ENCODE measurements around the gene ROR1. TPM values are rescaled to one million over a fixed set of nuclear protein-coding genes. Genes with fewer than 3 reads are reported as not detected.

Gene ROR1
- polyA plus RNA-seq, 1 of the 3 experiments (the other 2 are of a cell fraction): 4.0 TPM

DNA sequence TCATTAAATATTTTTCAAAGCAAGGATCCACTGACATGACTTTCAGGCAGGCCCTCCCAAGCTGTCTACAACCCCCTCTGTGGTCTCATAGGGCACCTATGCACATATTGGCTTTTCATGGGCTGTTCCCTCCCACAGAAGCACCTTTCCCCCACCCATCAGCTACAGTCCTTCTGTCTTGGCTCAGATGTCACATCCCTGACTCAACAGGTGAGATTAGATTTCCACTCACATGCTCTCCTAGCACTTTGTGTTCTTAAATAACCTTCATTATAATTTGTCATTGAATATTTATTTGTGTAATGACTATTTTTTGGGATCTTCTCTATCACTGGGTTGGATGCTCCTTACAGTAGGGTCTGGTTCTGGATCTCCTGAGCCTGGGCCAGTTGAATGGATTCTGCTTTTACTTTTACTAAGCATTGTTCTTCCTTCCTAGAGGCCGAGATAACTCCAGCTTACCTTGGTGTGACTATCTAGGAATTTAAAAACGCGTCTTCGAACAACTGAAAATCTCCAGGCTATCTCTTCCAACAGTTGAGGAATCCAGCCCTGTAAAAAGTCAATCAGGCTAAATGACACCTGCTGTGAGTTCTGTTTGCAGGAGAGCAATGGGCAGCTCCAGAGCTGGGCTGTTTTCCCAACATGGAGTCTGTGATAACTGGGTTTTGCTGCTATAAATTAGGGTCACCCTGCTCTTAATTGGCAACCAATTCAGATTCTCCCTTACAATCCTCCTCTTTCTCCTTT lies 16.2 kb downstream of the ROR1 start (continued):
- TF ChIP-seq, protein P1, sequence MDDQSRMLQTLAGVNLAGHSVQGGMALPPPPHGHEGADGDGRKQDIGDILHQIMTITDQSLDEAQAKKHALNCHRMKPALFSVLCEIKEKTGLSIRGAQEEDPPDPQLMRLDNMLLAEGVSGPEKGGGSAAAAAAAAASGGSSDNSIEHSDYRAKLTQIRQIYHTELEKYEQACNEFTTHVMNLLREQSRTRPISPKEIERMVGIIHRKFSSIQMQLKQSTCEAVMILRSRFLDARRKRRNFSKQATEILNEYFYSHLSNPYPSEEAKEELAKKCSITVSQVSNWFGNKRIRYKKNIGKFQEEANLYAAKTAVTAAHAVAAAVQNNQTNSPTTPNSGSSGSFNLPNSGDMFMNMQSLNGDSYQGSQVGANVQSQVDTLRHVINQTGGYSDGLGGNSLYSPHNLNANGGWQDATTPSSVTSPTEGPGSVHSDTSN (IDR thresholded peaks at IDR 0.05): no peak
- TF ChIP-seq FOXJ3 (CRISPR knock-in tag; IDR thresholded peaks at IDR 0.05): no peak
- no peak for TF ChIP-seq RCOR1 (IDR thresholded peaks at IDR 0.05; ENCODE audit: low read length)
- no peak for TF ChIP-seq TCF12 (IDR thresholded peaks at IDR 0.05)

DNA sequence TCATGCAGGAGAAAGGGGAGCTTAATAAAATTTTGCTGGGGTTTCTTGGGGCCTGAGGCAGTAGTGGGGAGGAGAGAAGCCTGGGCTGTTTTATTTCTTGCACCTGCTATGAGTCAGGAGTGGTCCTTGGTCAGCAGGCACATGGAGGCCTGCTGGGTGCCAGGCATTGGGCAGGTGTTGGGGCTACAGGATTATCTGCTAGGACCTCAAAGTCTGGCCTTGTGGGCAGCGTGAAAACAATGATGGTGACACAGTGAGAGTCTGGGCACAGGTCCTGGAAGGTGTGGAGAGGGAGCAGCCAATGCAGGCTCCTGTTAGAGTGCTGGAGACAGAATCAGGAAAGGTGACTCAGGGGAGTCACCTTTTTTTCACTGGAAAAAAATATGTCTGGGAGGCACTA lies 17.2 kb downstream of the ROR1 start:
- Histone ChIP-seq H3F3A (replicated peaks; ENCODE audit: insufficient read depth) (no peaks in the 10 kb centered on the region), H3K79me2 (ENCODE audit: insufficient read depth) (no peaks in the 10 kb centered on the region), H3K9me2 (no peaks in the 10 kb centered on the region), H3K9me3 (no peaks in the 10 kb centered on the region), H3K27me3 (ENCODE audit: insufficient read depth) (no peaks in the 10 kb centered on the region), H3K27ac (ENCODE audit: low read depth in 2 of 2, low read length in 1 of 2) (no peak overlapping the region), H3K4me3 (ENCODE audit: low read depth in 2 of 2, low read length in 1 of 2) (no peak overlapping the region), H3K4me1 (ENCODE audit: control insufficient read depth in 1 of 2, insufficient read depth in 2 of 2, low read depth in 1 of 2, low read length in 1 of 2) (peaks cover 0 to 18% of the 10 kb centered on the region in 2 experiments; a peak in 3 of 4 replicates), H4K20me1 (ENCODE audit: insufficient read depth) (0 out of 2 replicates have a peak, but pooled peaks cover 3% of the 10 kb centered on the region), H3K9ac (no peak overlapping the region), H3K4me2 (no peak overlapping the region), H2AFZ (ENCODE audit: low read depth) (no peak overlapping the region), H3K36me3 (replicated peaks in 1 of 2; ENCODE audit: control insufficient read depth in 1 of 2, insufficient read depth in 2 of 2, low read length in 1 of 2) (peaks cover 0 to 17% of the 10 kb centered on the region in 2 experiments)
- 70% methylated on average over 1 of the region's 1 CpG for WGBS (ENCODE audit: low lambda C conversion rate)
- POLR2A ChIA-PET: no interaction called here
- TF ChIP-seq POLR2AphosphoS5 (IDR thresholded peaks at IDR 0.05; ENCODE audit: low read depth, low read length) (no peak), RCOR1 (IDR thresholded peaks at IDR 0.05; ENCODE audit: low read length) (no peak), FOXM1 (IDR thresholded peaks at IDR 0.05; ENCODE audit: low read depth) (no peak), EZH2phosphoT487 (IDR thresholded peaks at IDR 0.05; ENCODE audit: borderline replicate concordance, low read depth) (no peak), NRF1 (IDR thresholded peaks at IDR 0.05; ENCODE audit: low read depth, low read length) (no peak), TEAD4 (IDR thresholded peaks at IDR 0.05; ENCODE audit: borderline replicate concordance, insufficient read depth) (no peak), RXRA (IDR thresholded peaks at IDR 0.05; ENCODE audit: borderline replicate concordance, low read depth) (no peak), TAF1 (IDR thresholded peaks at IDR 0.05; ENCODE audit: borderline replicate concordance, low read depth, low read length) (no peak), RFX5 (IDR thresholded peaks at IDR 0.05; ENCODE audit: low read length) (no peak), SMC3 (IDR thresholded peaks at IDR 0.05; ENCODE audit: low read depth, low read length) (no peak), FOSL2 (IDR thresholded peaks at IDR 0.05; ENCODE audit: borderline replicate concordance, low read depth) (no peak)
- TF ChIP-seq, protein P2, sequence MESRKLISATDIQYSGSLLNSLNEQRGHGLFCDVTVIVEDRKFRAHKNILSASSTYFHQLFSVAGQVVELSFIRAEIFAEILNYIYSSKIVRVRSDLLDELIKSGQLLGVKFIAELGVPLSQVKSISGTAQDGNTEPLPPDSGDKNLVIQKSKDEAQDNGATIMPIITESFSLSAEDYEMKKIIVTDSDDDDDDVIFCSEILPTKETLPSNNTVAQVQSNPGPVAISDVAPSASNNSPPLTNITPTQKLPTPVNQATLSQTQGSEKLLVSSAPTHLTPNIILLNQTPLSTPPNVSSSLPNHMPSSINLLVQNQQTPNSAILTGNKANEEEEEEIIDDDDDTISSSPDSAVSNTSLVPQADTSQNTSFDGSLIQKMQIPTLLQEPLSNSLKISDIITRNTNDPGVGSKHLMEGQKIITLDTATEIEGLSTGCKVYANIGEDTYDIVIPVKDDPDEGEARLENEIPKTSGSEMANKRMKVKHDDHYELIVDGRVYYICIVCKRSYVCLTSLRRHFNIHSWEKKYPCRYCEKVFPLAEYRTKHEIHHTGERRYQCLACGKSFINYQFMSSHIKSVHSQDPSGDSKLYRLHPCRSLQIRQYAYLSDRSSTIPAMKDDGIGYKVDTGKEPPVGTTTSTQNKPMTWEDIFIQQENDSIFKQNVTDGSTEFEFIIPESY (IDR thresholded peaks at IDR 0.05; ENCODE audit: borderline replicate concordance, low read depth): no peak
- TF ChIP-seq, protein P3, sequence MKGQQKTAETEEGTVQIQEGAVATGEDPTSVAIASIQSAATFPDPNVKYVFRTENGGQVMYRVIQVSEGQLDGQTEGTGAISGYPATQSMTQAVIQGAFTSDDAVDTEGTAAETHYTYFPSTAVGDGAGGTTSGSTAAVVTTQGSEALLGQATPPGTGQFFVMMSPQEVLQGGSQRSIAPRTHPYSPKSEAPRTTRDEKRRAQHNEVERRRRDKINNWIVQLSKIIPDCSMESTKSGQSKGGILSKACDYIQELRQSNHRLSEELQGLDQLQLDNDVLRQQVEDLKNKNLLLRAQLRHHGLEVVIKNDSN (IDR thresholded peaks at IDR 0.05; ENCODE audit: borderline replicate concordance, low read depth): no peak
- TF ChIP-seq, protein P4, sequence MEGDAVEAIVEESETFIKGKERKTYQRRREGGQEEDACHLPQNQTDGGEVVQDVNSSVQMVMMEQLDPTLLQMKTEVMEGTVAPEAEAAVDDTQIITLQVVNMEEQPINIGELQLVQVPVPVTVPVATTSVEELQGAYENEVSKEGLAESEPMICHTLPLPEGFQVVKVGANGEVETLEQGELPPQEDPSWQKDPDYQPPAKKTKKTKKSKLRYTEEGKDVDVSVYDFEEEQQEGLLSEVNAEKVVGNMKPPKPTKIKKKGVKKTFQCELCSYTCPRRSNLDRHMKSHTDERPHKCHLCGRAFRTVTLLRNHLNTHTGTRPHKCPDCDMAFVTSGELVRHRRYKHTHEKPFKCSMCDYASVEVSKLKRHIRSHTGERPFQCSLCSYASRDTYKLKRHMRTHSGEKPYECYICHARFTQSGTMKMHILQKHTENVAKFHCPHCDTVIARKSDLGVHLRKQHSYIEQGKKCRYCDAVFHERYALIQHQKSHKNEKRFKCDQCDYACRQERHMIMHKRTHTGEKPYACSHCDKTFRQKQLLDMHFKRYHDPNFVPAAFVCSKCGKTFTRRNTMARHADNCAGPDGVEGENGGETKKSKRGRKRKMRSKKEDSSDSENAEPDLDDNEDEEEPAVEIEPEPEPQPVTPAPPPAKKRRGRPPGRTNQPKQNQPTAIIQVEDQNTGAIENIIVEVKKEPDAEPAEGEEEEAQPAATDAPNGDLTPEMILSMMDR (IDR thresholded peaks at IDR 0.05): no peak
- TF ChIP-seq, protein P5, sequence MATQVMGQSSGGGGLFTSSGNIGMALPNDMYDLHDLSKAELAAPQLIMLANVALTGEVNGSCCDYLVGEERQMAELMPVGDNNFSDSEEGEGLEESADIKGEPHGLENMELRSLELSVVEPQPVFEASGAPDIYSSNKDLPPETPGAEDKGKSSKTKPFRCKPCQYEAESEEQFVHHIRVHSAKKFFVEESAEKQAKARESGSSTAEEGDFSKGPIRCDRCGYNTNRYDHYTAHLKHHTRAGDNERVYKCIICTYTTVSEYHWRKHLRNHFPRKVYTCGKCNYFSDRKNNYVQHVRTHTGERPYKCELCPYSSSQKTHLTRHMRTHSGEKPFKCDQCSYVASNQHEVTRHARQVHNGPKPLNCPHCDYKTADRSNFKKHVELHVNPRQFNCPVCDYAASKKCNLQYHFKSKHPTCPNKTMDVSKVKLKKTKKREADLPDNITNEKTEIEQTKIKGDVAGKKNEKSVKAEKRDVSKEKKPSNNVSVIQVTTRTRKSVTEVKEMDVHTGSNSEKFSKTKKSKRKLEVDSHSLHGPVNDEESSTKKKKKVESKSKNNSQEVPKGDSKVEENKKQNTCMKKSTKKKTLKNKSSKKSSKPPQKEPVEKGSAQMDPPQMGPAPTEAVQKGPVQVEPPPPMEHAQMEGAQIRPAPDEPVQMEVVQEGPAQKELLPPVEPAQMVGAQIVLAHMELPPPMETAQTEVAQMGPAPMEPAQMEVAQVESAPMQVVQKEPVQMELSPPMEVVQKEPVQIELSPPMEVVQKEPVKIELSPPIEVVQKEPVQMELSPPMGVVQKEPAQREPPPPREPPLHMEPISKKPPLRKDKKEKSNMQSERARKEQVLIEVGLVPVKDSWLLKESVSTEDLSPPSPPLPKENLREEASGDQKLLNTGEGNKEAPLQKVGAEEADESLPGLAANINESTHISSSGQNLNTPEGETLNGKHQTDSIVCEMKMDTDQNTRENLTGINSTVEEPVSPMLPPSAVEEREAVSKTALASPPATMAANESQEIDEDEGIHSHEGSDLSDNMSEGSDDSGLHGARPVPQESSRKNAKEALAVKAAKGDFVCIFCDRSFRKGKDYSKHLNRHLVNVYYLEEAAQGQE (IDR thresholded peaks at IDR 0.05; ENCODE audit: low read depth, low read length): no peak
- TF ChIP-seq, protein P6, sequence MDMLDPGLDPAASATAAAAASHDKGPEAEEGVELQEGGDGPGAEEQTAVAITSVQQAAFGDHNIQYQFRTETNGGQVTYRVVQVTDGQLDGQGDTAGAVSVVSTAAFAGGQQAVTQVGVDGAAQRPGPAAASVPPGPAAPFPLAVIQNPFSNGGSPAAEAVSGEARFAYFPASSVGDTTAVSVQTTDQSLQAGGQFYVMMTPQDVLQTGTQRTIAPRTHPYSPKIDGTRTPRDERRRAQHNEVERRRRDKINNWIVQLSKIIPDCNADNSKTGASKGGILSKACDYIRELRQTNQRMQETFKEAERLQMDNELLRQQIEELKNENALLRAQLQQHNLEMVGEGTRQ (IDR thresholded peaks at IDR 0.05; ENCODE audit: borderline replicate concordance, low read depth, low read length): no peak
- CTCF ChIA-PET: interaction anchor here (0.8 to 1.5 kb wide), 2 partner anchors 17 to 55 kb away, joined by 3 read pairs; partner anchors contain the start of gene ROR1
- no peak for DNase-seq
